HG03378 (cell line): ENCODE measurements around the gene FBN2.
"Not testable (repeated sequence)": the region's sequence is repeated elsewhere in the genome, so short reads cannot be mapped to it uniquely, and the experiment has no call there.

Experiments used
- ATAC-seq: cut with Tn5 transposase; IDR thresholded peaks from one replicate; pipeline ENCODE4 v1.9.1; 2021; ENCODE audit warnings: mild to moderate bottlenecking, moderate library complexity; ENCODE audit not compliant: unreplicated experiment

Gene FBN2

GRCh38 chr5:128321418-128321817 is 216.6 kb downstream of the FBN2 start:
- not testable (repeated sequence) for ATAC-seq

DNA sequence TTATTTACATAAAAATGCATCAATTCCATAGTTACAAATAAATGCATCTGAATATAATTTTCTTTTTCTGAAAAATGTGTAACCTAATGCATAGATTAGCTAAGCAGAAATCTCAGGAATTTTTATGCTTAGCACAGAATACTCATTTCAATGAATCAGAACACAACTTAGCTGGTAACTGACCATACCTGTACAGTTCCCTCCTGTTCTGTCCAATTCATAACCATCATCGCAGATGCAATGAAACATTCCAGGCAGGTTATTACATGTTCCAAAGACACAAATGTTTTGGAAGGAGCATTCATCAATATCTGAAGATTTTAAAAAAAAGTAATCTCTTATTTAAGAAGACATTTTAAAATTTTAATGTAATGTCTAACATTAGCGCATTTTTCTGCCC is 219.4 kb downstream of the FBN2 start:
- ATAC-seq = no peak

DNA sequence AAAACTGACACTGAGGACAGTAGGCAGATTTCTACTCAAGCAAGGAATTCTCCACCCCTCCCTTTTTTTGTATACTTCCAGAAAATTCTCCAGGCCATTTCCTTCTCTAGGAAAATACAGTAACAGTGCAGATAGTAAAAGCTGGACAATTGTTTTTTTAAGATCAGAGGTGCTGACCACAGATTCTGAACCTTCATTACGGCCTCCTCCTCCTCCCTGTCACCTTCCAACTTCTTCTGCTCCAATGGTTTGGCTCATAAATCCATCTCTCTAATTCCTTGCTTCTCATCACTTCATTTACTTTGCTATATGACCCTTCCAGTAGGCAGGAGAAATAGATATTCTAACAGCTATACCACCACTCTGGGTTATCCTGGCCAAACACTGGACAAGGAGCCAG is 220.6 kb downstream of the FBN2 start:
- ATAC-seq = no peak

DNA sequence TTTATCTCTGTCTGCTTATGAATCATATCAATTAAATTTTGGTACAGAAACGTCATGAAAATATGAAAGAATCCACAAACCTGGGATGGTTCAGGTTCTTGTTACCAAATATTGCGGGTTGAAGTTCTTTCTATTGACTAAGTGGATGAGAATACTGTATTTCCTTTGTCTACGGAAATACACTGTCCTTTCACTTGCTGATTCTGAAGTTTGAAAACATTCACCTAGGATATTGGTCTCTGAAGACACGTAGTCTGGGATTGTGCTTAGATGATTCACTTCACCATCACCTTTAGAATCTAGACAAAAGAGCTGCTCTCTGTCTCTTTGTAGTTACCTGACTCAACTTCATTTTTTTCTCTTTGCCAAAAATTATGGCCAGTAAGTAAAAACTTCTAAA is 222.4 kb downstream of the FBN2 start:
- no peak for ATAC-seq

- no peak for ATAC-seq
Measured at GRCh38 chr5:128305341-128305740, 232.7 kb downstream of the FBN2 start.

- ATAC-seq = no peak
Measured at GRCh38 chr5:128304791-128305190, 233.3 kb downstream of the FBN2 start.

DNA sequence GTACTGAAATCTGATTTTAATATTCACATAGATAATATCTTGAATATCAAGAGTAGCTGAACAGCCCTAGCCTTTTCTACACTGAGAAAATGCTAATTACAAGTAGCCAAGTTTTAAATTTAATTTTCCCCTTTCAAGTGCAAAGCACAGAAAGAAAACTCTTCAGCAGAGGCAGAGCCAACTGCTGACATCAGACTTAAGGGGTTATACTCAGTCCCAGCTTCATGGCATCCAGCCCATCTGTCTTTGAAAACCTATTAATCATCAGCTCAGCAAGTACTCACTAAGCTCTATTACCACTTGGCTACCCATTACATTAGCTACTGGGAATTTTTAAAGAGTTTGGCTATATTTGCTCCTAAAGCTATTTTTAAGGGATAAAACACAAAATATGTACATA is 234.0 kb downstream of the FBN2 start:
- no peak for ATAC-seq

- no peak for ATAC-seq
Measured at GRCh38 chr5:128303593-128303992, 234.5 kb downstream of the FBN2 start.

GRCh38 chr5:128300181-128300580 is 237.9 kb downstream of the FBN2 start:
- ATAC-seq = no peak

GRCh38 chr5:128290152-128290858 is 247.7 kb downstream of the FBN2 start:
- no peak for ATAC-seq

DNA sequence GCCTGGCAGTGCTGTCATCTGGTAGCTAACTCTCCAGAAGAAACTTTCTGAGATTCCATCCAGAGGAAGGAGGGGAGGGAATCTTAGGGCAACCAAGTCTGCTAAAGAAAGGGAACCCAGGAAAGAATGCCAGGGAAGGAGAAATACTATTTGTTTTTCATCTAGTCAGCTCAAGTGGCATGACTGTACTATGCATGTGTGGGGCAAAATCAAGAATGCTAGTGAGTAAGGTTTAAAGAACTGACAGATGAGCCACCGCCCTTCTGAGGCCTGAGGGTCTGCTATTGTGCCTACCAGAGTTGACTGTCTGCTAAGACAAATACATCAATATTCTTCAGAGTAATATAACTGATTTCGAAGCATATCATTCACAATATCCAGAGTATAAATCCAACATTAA is 250.3 kb downstream of the FBN2 start:
- no peak for ATAC-seq

- ATAC-seq = no peak
Measured at GRCh38 chr5:128284236-128284635, 253.8 kb downstream of the FBN2 start.

DNA sequence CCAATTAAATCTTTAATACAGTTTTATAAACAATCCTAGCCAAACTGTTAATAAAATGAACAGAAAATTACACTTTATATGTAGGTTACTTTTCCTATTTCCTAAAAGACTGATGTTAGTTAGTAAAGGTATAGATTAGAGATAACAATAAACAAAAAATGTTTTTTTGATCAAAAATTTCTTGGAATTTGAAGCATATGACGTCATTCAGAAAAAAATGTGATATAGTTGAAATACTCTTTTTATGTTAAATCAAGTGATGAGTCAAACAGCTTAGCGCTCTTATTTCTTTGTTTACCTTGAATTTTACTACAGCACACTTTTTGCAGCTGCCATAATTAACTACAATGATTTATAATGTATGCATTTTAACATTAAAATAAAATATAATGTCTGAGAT is 258.7 kb downstream of the FBN2 start:
- ATAC-seq = no peak

DNA sequence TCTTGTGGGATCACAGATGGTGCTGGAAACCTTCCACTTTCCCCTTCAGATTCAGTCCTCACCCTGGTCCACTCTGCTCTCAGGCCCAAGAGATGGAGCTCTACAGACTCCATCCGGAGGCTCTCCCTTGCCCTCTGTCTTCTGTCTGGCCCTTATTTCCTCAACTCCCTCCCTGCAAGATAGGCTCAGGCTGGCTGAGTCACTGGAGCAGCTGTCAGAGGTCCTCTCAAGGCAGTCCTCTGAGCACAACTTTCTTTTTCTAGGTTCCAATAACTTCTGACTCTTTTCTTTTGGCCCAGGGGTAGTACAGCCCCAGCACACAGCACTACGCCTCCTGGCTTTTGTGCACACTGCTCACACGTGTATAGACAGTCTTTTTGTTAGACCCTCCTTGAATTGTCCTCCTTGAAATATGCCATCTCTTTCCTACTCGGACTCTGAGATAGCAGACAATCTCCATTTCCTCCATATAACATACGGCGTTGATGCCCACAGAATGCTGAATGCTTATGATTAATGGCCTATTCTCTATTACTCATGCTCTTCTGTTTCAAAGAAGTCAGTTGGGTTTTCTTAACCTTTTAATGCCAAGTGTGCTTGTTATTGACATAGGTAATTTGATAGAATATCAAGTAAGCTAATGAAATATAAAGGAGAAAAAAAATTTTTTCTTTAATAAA is 261.4 kb downstream of the FBN2 start:
- ATAC-seq = no peak

DNA sequence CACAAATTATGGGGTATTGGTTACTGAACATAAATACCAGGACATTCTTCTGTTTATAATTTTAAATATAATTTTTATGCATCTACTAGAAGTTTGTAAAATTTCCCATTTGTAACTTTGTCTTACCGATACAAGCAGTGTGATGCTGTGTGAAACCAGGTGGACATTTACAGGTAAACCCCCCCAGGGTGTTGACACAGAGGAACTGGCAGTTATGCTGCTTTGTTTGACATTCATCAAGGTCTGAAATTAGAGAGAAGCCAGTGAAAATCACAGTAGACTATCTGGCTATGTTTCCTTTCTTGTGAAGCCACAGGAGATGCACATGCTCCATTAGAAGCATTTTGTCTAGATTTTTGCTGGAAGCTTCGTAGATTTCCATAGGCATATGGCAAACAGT is 263.6 kb downstream of the FBN2 start:
- ATAC-seq = no peak

DNA sequence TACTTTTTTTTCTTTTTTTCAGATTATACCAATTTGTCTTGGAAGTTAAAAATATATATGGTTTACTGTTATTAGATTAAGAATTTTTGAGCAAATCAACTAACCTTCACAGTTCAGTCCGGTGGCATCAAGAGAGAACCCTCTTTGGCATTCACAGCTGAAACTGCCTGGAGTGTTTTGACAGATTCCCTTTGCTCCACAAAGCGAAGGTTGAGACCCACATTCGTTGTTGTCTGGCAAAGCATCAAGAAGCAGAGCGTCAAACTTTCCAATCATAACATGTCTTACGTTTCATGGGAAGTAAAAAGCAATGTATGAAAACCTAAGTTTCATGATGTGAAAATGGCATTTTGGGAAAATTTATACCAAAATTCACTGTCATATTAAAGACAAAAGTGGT is 264.3 kb downstream of the FBN2 start:
- no peak for ATAC-seq

DNA sequence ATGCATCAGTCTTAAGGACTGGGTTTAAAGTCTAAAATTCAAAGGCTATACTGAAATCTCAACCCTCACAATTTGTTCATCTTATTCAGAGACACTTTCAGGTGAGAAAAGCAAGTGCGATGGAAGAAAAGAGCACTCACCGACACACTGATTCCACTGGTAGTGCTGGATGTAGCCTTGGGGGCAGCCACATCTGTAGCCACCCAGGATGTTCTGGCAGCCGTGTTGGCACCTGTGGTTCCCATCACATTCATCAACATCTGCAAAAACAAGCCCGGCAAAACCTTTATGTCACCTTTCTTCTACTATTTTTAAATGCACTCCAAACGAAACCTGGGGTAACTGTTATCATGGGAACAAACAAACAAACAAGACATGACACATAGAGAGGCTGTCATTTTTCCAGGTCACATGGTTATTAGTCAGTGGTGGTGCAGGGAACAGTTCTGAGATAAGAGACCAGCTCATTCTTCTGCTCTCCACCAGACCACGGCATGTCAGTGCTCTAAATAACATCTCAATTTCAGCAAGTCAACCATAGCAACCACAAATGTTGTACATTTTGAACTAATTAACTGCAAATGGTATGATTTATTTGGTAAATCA is 266.1 kb downstream of the FBN2 start:
- ATAC-seq = no peak

DNA sequence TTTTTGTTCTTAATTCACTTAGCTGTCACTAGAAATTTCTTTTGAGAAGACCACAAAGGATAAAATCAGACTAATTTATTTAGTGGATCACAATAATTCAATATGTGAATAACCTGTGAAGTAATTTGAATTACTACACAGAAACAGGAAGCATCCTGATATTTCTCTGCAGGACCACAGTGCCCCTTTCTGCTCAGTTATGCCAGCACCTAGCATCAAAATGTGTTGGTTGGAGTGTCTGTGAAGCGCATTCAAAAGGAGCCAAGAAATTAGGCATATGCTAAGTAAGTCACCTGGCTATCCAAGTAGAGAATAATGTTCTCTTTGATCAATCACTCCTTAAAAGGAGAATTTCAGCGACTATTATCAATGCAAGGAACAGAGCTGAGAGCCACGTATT is 267.0 kb downstream of the FBN2 start:
- no peak for ATAC-seq

- ATAC-seq = no peak
Measured at GRCh38 chr5:128264564-128265360, 273.3 kb downstream of the FBN2 start.

DNA sequence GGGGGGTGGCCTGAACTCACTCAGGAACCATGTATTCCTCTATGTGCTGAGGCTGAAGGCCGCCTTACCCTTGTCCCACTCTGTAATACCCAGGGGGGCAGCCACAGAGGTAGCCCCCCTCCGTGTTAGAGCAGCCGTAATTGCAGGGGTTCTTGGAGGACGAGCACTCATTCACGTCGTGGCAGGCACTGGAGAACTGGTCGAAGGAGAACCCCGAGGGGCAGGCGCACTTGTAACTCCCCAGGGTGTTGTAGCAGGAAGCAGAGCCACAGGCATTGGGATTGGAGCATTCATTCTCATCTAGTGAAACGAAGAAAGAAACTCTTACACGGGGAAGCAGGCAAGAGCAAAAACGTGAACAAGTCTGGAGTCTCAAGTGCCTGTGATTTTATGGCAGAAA is 274.7 kb downstream of the FBN2 start:
- no peak for ATAC-seq

DNA sequence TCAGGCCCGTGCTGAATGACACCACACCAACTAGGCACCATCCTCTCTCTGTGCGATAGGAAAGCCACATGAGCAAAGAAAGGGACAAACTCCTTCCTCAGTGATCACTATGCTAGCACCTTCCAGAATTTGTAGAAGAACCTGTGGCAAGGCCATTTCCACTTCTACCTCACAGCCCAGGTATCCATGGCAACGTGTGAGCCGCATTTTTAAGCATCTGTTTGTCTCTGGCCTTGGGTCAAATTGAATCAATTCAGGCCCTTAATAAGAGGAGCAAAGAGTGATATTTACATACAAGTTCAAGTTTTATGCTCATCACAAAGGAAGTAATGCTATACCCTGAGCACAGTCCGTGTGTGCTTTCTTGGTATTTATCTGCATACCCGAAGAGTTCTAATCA is 275.1 kb downstream of the FBN2 start:
- no peak for ATAC-seq

DNA sequence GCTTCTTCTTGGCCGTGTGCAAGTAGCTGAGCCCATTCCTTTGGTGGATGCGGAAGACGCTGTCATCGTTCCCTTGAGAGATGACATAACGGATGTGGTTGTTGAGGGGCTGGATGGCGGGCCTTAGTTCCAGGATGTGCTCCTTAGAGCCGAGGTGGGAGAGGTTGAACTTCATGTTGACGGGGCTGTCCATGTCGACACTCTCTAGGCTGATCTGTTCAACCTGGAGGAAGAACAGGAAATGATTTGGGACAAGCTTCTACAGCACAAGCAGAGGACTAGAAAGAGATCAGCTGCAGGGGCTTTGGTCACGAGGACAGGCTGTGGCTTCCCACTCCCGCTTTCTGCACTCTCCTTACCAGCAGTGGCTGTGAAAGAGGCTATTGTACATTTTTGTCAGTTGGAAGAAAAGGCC is 278.4 kb downstream of the FBN2 start:
- no peak for ATAC-seq
